Activated gamma-delta T cell (primary cell): ENCODE data around the gene GLDC.
A peak's percentile ranks its signal among the peaks of the same experiment; 100 is the strongest.
"Not testable (repeated sequence)": the region's sequence is repeated elsewhere in the genome, so short reads cannot be mapped to it uniquely, and the experiment has no call there.

Experiments
- DNase-seq: peaks from one replicate; lab custom pipeline; 2025; lab: John Stamatoyannopoulos, UW
- total RNA-seq, 2 donors: gene quantifications; one replicate each; lab custom pipeline; 2026; lab: John Stamatoyannopoulos, UW

Gene GLDC
- total RNA-seq = 0.10 to 0.26 reads per million in 2 donors

GRCh38 chr9:6645355-6646292 is at the start of gene GLDC:
Gene GLDC (minus strand): TSS chr9:6645729. CDS start chr9:6645499, 230 bp downstream.
- no peak for DNase-seq

- DNase-seq = no peak
Observed at GRCh38 chr9:6692881-6693361, 47.4 kb upstream of the GLDC start.

- no peak for DNase-seq
Observed at GRCh38 chr9:6692433-6692832, 46.9 kb upstream of the GLDC start.

- DNase-seq = not testable (repeated sequence)
Observed at GRCh38 chr9:6690675-6691070, 45.1 kb upstream of the GLDC start.

DNA sequence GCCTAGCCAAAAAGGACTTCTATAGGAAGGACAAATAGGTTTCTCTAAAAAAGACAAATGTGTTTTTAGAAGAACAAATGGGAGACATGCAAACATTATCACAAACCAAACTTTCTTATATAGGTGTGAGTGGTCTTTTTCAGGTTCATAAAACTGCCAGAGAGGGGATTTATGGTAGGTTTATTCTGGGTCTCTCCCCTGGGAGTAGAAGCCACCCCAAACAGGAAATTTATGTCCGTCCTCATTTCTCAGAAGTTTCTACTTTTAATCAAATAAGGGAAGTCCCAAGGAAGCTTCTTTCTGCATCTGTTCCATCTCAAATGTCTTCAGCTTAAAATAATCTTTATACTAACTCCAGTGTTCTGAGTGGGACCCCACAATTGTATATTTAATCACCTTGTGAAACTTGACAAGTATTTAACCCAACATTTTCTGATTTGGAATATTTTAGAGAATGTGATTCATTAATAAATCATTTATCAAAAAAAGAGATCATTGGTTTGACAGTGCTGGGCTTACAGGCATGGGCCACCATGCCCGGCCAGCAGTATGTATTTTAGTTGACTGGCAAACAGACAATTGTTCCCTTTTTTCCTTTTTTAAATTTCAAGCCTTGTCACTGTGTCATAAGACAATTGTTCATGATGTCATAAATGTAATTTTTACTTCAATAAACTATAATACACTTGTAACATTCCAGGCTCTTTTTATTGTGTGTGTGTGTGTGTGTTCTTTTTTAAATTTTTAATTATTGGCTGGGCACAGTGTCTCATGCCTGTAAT is 44.6 kb upstream of the GLDC start:
- no peak for DNase-seq

GRCh38 chr9:6687180-6687579 is 41.7 kb upstream of the GLDC start:
- DNase-seq = no peak

DNA sequence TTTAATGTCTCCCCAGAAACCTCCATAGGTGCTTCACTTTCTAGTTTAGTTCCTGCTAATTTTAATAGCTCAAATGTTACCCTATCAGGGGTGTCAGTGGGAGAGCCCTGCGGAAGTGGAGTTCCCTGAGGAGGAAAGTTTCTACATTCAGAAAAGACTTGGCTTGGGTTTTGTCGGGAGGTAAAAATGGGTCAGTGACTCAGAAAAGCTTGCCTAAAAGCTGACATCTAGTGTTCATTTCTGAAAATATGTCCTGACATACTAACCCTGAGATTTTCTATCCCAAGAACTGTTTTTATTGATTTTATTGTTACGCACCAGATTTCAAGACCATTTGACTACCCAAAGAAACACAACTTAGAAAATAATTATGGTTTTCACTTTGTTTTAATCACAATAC is 40.9 kb upstream of the GLDC start:
- no peak for DNase-seq

- DNase-seq = no peak
Observed at GRCh38 chr9:6681957-6682501, 36.5 kb upstream of the GLDC start.

DNA sequence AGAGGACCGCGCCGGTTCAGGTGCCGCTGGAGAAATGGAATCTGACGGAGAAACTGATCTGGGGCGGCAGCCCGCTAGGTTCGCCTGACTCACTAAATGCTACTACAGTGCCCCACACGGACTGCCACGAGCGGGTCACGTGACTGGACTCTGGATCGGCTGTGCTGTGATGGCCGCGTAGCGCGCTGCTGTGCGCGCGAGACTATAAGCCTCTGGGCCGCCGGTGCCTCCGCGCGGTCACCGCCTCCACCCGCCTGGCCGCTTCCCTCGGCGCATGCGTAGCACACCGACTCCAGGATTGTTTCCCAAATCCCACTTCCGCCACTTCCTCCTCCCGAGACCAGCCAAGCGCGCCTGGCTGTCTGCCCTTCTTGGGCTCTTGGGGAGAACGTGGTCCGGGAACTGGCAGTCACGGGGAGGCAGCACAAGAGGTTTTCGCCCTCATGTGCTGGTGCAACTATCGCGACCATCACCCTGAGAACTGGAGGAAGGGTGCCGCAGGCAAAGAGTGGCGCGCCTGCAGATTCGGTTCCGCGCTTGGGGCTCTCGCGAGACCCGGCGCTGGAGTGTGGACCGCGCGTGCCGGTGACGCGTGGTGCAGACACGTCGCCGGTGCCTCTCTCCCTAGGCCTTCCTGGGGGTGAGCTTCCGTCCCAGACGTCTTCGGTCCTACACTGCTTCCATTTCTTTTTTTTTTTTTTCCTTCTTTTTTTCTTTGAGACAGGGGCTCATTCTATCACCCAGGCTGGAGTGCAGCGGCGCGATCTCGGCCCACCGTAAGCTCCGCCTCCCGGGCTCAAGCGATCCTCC is 35.8 kb upstream of the GLDC start:
- peak; percentile 83 for DNase-seq

GRCh38 chr9:6680797-6681146 is 35.2 kb upstream of the GLDC start:
- peak; percentile 39 for DNase-seq

GRCh38 chr9:6677803-6678202 is 32.3 kb upstream of the GLDC start:
- DNase-seq = no peak

DNA sequence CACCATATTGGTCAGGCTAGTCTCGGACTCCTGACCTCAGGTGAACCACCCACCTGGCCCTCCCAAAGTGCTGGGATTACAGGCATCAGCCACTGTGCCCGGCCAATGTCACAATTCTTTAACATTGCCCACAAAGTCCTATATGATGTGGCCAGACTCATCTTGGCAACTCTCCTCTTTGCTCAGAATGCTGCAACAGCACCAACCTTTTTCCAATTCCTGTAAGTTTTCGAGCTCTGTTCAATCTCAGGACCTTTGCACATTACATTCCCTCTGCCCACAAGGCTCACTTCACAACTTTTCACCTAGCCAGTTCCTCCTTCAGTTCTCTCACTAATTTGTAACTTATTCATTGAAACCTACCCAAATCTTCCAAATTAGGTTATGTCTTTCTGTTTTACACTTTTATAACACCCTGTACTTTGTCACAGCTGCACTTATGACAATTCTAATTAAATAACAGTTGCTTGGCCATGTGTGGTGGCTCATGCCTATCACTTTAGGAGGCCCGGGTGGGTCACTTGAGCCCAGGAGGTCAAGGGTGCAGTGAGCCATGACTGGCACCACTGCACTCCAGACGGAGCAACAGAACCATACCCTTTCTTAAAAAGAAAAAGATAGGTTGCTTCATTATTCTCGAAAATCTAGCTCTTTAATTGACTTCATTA is 30.9 kb upstream of the GLDC start:
- no peak for DNase-seq

- no peak for DNase-seq
Observed at GRCh38 chr9:6675268-6675667, 29.7 kb upstream of the GLDC start.

DNA sequence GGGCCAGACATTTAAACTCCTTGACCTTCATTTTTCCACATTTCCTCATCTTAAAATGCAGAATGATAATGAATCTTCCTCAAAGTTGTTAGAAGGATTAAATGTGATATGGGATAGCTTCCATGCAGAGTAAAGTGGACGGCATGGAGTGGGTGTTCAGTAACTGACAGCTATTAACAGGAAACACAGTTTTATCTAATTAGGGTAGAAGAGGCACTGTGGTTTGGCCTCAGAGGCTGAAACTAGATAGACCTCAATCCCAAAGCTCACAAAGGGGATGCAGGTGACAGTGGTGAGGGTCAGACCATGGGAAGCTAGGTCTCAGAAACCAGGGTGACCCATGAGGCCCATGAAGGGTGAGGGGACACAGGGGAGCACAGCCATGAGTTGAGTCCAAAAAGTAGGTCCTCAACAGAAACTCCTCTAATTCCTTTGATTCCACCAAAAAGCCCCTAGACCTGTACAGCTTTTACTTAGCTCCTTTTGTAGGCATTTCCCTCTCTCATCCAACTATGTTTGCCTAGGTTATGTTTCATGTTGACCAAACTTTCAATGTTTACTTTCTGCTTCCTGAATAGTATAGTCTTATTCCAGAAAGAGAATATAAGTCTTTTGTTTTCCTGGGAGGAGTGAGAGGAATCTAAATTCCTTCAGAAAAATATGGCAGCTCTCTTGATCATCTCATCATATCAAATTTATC is 27.9 kb upstream of the GLDC start:
- no peak for DNase-seq

GRCh38 chr9:6672118-6672517 is 26.6 kb upstream of the GLDC start:
- no peak for DNase-seq

DNA sequence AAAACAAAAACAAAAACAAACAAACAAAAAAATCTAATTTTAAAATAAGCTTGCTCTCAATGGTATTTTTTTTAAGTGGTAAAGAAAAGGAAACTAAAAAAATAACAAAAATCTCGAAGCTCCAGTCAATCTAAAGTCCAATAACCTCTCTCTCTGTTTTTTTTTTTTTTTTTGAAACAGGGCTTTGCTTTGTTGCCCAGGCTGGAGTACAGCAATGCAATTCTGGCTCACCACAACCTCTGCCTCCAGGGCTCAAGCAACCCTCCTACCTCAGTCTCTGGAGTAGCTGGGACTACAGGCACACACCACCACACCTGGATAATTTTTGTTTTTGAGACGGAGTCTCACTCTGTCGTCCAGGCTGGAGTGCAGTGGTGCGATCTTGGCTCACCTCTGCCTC is 25.9 kb upstream of the GLDC start:
- DNase-seq = no peak

GRCh38 chr9:6669881-6670280 is 24.4 kb upstream of the GLDC start:
- DNase-seq = no peak

DNA sequence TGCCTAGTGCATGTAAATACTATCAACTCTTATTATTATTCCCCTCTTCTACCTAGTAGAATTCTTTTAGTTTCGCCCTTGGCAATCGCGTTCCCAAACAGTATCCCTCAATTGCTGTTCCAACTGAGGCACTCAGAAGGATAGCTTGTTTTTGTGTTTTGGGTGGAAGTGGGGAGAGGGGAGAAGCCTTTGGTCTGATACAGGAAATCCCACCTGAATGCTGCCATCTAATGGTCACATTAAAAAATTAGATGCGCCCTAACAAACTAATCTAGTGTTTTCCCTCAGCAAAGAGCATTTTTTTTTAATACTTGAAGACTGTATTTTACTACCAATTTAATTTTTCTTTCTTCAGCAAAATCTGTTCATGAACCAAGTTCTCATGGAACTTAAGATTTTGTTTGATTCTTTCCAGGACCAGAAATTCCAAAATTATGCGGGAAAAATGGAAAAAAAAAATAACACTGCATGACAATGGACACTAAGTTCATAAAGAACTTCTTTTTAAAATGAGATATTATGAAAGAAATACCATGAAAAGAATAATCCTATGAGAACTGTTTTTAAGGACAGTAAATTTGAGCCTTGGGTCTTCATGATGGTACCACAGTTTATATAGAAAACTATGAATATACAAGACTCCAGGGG is 22.2 kb upstream of the GLDC start:
- DNase-seq = no peak

DNA sequence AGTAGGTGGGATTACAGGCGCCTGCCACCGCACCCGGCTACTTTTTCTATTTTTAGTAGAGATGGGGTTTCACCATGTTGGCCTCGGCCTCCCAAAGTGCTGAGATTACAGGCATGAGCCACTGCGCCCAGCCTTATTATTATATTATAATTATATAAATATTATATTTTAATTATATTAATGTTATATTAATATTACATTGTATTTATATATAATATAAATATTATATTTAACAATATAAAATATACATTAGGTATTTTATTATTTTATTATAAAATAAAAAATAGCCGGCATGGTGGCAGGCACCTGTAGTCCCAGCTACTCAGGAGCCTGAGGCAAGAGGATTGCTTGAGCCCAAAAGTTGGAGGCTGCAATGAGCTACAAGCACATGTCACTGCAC is 21.6 kb upstream of the GLDC start:
- no peak for DNase-seq

DNA sequence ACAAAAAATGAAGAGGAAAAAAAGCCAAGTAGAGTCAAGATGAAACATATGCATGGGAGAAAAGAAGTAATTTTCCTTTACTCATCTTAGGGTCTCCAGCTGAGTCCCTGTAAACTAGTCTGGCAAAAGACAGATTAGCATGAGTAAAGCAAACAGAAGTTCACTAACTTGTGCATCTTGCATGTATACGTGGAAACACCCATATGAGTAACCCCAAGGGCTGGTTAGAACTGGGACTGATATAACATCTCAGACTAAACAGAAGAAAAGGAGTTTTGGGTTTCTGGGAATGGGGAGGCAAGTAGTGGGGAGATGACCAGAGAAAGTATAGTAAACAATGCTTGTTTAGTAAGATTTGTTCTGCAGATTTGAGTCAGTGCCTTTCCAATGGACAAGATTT is 20.1 kb upstream of the GLDC start:
- DNase-seq = no peak
